ENCODE measurements around the gene MGMT. TPM values are rescaled to one million over a fixed set of nuclear protein-coding genes. Genes with fewer than 3 reads are reported as not detected.

The MGMT gene
- total and polyA plus RNA-seq, 2 donors from 2014 or later = 25.9 to 70.0 TPM

DNA sequence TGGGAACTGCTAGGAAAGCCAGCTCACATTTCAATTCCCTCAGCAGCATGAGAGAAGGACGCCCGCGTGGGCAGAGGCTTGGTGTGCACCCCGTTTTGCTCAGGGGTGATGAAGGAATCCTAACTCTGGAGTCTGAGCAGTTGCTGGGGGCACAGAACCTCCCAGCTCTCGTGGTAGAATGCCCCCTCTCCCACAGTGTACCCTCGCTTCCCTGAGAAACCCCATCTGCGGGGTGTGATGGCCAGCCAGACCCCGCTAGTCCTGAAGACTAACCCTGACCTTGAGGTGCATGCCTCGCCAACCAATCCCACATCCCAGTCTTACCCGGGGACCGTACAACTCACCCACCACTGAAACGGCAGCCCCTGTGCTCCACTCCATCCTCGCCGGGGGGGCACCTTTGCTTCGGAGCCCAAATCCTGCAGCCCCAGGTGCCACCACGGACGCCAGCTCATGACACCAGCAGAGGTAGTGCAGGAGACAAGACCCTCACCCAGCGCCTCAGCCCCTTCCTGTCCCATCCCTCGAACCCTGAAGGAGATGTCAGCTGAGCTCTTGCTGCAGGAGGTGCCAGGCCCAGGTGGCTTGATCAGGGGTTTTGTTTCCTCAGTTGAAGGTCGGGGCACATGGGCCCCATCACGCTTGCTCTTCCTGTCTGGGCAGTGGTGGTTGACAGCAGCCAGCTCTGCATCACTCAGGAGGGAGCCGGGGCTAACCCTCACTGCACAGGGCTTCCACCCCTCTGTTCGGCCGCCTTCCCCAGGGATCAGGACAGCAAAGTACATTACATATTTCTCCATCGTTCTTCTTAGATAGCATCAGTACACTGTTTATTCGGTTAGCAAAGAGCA is 236.5 kb downstream of the MGMT start:
- no peak for FAIRE-seq
- H3K9me3 ChIP-seq (ENCODE audit: control insufficient read depth in 2 of 3, insufficient read depth in 1 of 3, low read length in 3 of 3) = no peaks in the 10 kb centered on the region
- DNase-seq = peak in 1 of 5 donors; percentile 17
- no peaks in the 10 kb centered on the region for H3K4me1 ChIP-seq (ENCODE audit: control insufficient read depth in 2 of 3, insufficient read depth in 2 of 3, low read depth in 1 of 3, low read length in 3 of 3)
- TF ChIP-seq, protein P1, sequence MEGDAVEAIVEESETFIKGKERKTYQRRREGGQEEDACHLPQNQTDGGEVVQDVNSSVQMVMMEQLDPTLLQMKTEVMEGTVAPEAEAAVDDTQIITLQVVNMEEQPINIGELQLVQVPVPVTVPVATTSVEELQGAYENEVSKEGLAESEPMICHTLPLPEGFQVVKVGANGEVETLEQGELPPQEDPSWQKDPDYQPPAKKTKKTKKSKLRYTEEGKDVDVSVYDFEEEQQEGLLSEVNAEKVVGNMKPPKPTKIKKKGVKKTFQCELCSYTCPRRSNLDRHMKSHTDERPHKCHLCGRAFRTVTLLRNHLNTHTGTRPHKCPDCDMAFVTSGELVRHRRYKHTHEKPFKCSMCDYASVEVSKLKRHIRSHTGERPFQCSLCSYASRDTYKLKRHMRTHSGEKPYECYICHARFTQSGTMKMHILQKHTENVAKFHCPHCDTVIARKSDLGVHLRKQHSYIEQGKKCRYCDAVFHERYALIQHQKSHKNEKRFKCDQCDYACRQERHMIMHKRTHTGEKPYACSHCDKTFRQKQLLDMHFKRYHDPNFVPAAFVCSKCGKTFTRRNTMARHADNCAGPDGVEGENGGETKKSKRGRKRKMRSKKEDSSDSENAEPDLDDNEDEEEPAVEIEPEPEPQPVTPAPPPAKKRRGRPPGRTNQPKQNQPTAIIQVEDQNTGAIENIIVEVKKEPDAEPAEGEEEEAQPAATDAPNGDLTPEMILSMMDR (IDR thresholded peaks at IDR 0.05; ENCODE audit: borderline replicate concordance, extremely low read depth, insufficient read depth) = no peak
- intact Hi-C loops (cut with DNase I) = no loop called here
- H3K9ac ChIP-seq (ENCODE audit: low read length in 3 of 3) = no peak overlapping the region
- H3K27me3 ChIP-seq (ENCODE audit: control insufficient read depth, insufficient read depth, low read length) = no peaks in the 10 kb centered on the region
- no peaks in the 10 kb centered on the region for H3K36me3 ChIP-seq (ENCODE audit: control insufficient read depth in 2 of 3, insufficient read depth in 3 of 3, low read length in 3 of 3)
- no peak overlapping the region for H3K4me3 ChIP-seq (ENCODE audit: low read length in 3 of 3)
- H3K27ac ChIP-seq (ENCODE audit: low read depth in 2 of 2, low read length in 2 of 2) = no peak overlapping the region

GRCh38 chr10:129704225-129704624 is 237.2 kb downstream of the MGMT start:
- intact Hi-C loops (cut with DNase I) = no loop called here
- Histone ChIP-seq H3K9ac (ENCODE audit: low read length in 3 of 3) (no peak overlapping the region), H3K4me1 (ENCODE audit: control insufficient read depth in 2 of 3, insufficient read depth in 2 of 3, low read depth in 1 of 3, low read length in 3 of 3) (no peaks in the 10 kb centered on the region), H3K27ac (ENCODE audit: low read depth in 2 of 2, low read length in 2 of 2) (no peak overlapping the region), H3K4me3 (ENCODE audit: low read length in 3 of 3) (no peak overlapping the region), H3K36me3 (ENCODE audit: control insufficient read depth in 2 of 3, insufficient read depth in 3 of 3, low read length in 3 of 3) (peaks cover 0 to 5% (median 4%) of the 10 kb centered on the region in 3 donors), H3K27me3 (ENCODE audit: control insufficient read depth, insufficient read depth, low read length) (no peaks in the 10 kb centered on the region), H3K9me3 (ENCODE audit: control insufficient read depth in 2 of 3, insufficient read depth in 1 of 3, low read length in 3 of 3) (no peaks in the 10 kb centered on the region)
- DNase-seq (no peak), FAIRE-seq (no peak)
- TF ChIP-seq, protein P1 (IDR thresholded peaks at IDR 0.05; ENCODE audit: borderline replicate concordance, extremely low read depth, insufficient read depth) = no peak

DNA sequence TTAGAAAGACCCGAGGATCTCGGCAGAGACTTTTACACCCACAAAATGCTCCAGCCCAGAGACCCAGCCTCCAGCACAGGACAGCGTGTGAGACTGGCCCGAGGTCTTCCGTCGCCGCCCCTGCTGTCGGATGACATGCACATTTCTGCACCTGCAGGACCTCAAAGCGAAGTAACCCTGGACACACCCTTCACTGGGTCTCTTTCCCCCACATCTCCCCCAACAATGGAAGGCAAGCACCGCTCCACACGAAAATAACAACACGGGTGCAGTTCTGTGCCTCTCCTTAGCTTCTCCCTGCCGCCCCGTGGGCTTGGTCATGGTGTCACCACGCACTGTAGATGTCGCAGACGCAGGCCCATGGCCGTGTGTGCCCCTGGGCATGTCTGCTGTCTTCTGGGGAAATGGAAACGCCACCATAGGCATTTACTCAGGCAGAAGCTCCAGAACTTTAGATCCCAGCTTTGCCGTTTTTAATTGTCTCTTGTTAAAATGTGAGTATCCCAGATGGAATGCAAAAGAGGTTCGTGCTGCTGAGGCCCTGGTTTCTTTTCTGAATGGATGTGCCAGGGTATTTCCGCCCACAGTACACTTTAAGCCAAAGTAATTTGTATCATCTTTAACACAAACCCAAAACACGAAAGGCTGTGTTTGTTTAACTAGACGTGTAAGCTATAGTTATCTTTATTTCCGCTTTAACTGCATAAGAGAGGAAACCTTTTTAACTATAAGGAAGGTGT is 237.9 kb downstream of the MGMT start:
- intact Hi-C loops (cut with DNase I) = no loop called here
- H3K4me1 ChIP-seq (ENCODE audit: control insufficient read depth in 2 of 3, insufficient read depth in 2 of 3, low read depth in 1 of 3, low read length in 3 of 3) = no peaks in the 10 kb centered on the region
- H3K9me3 ChIP-seq (ENCODE audit: control insufficient read depth in 2 of 3, insufficient read depth in 1 of 3, low read length in 3 of 3) = no peaks in the 10 kb centered on the region
- DNase-seq (no peak), FAIRE-seq (no peak)
- H3K27me3 ChIP-seq (ENCODE audit: control insufficient read depth, insufficient read depth, low read length) = no peaks in the 10 kb centered on the region
- no peak overlapping the region for H3K9ac ChIP-seq (ENCODE audit: low read length in 3 of 3)
- H3K4me3 ChIP-seq (ENCODE audit: low read length in 3 of 3) = no peak overlapping the region
- H3K36me3 ChIP-seq (ENCODE audit: control insufficient read depth in 2 of 3, insufficient read depth in 3 of 3, low read length in 3 of 3) = peaks cover 0 to 10% (median 4%) of the 10 kb centered on the region in 3 donors
- TF ChIP-seq, protein P1 (IDR thresholded peaks at IDR 0.05; ENCODE audit: borderline replicate concordance, extremely low read depth, insufficient read depth) = no peak
- H3K27ac ChIP-seq (ENCODE audit: low read depth in 2 of 2, low read length in 2 of 2) = no peak overlapping the region
